Natural killer cell treated with Interleukin-12 subunit alpha and Interleukin-12 subunit beta and Interleukin-15 and Interleukin-18, amount 100 ng/mL, for 72 hours (primary cell): ENCODE measurements around the gene GALNT12. TPM values are rescaled to one million over a fixed set of nuclear protein-coding genes. Genes with fewer than 3 reads are reported as not detected.

Source experiments
- ATAC-seq, 2 donors: fragments of 150-1000 bp; cut with Tn5 transposase in 1 of 2; sonication (Bioruptor Pico), chemical (Tn5 transposase) in 1 of 2; 2 replicates each; pipeline ENCODE4 v1.10.0; 2021
- DNase-seq: peaks from one replicate; pipeline ENCODE4 v3.0.0; 2022; ENCODE audit warnings: low spot score
- H3K27ac Mint-ChIP-seq, 2 donors: 1 replicate in 1 of 2; 2 replicates in 1 of 2; pipeline ENCODE4 v1.8.0; 2022; ENCODE audit warnings: mixed read lengths in 2 of 2, mild to moderate bottlenecking in 1 of 2, moderate library complexity in 1 of 2
- H3K27me3 Mint-ChIP-seq, 2 donors: 1 replicate in 1 of 2; 2 replicates in 1 of 2; pipeline ENCODE4 v1.8.0; 2022; ENCODE audit warnings: mixed read lengths in 2 of 2
- H3K36me3 Mint-ChIP-seq: one replicate; pipeline ENCODE4 v1.8.0; 2022; ENCODE audit warnings: mixed read lengths
- H3K4me1 Mint-ChIP-seq, 2 donors: 1 replicate in 1 of 2; 2 replicates in 1 of 2; pipeline ENCODE4 v1.8.0; 2022; ENCODE audit warnings: low read depth in 2 of 2, mixed read lengths in 2 of 2, mild to moderate bottlenecking in 1 of 2
- H3K4me3 Mint-ChIP-seq: one replicate; pipeline ENCODE4 v1.8.0; 2022; ENCODE audit warnings: mixed read lengths
- H3K9me3 Mint-ChIP-seq: 2 replicates; pipeline ENCODE4 v1.8.0; 2022; ENCODE audit warnings: mixed read lengths
- total RNA-seq, 2 donors: library from RNA; stranded (reverse); gene quantifications; one replicate each; pipeline ENCODE4 v1.2.3, GENCODE V29; 2022

GALNT12 gene
- total RNA-seq, 2 donors from 2014 or later, result 1.8 to 4.1 TPM

DNA sequence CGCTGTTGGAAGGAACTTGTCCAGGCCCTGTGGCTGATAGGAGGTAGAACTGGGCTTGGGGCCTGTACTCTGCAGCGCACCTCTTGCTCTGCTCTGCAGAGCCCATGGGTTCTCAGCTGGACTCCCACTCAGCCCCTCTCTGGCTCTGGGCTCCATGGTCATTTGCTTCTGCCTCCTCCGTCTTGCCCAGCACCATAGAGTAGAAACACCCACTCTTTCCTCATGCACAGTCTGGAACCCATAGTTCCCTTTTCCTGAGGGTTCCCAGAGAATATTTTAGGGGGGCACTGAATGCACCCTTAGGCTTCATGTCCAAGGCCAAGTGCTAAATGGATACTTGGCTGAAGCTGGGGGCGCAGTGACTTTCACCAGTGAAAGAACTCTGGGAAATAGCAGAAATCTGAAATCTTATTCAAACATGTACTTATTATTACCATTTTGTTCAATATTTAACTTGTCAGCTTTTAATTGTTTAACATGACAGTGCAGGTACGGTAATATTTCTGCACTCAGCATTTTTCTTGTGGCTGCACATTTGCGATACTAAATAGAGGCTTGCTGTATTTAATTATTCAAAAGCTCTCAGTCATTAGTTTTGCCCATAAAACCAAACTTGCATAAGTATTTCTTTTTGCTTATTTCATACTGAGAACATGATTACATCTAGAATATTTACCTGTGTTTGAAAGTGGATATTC is 31.5 kb downstream of the GALNT12 start:
- H3K36me3 Mint-ChIP-seq, result no peaks in the 10 kb centered on the region

DNA sequence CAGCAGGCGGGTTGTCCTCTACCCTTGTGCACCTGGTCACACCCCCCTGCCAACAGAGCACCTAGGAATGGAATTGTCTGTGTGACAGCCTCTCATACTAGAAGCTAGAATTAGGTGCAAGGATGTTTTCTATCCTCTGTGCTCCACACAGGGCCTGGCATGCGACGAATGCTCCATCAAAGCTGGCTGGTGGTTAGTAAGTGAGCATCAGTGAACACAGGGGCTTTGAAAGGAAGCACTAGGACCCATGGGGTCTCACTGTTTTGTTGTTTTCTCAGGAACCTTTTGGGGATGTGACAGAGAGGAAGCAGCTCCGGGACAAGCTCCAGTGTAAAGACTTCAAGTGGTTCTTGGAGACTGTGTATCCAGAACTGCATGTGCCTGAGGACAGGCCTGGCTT is 32.3 kb downstream of the GALNT12 start:
- Mint-ChIP-seq H3K4me3 (no peak overlapping the region), H3K27ac (no peak overlapping the region), H3K27me3 (no peaks in the 10 kb centered on the region), H3K9me3 (no peaks in the 10 kb centered on the region), H3K4me1 (no peaks in the 10 kb centered on the region), H3K36me3 (no peaks in the 10 kb centered on the region)
- ATAC-seq (no peak), DNase-seq (no peak)

More for the DNA sequence above, 31.5 kb downstream of the GALNT12 start:
- Mint-ChIP-seq H3K27ac (no peak overlapping the region), H3K4me1 (no peaks in the 10 kb centered on the region), H3K9me3 (no peaks in the 10 kb centered on the region), H3K27me3 (no peaks in the 10 kb centered on the region), H3K4me3 (no peak overlapping the region)
- DNase-seq (no peak), ATAC-seq (no peak)

DNA sequence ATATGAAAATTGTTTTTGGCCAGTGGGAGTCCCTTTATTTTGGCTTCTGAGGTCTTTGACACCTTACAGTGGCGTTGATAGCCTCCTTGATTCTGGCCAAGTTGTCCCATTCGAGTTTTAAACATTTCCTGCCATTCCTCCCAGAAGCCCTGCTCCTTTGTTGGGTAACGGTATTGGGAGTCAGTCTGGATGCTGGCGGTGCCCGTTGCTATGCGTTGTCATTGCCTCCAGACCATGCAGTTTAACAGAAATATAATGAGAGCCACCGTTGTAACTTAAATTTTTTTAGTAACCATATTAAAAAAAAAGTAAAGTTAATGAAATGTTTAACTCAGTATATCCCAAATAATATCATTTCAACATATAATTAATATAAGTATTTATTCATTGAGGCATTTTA is 35.0 kb downstream of the GALNT12 start:
- no peaks in the 10 kb centered on the region for H3K27me3 Mint-ChIP-seq
- H3K4me3 Mint-ChIP-seq, result no peak overlapping the region
- H3K27ac Mint-ChIP-seq, result no peak overlapping the region
- no peak for DNase-seq
- no peaks in the 10 kb centered on the region for H3K4me1 Mint-ChIP-seq
- no peak for ATAC-seq
- no peaks in the 10 kb centered on the region for H3K9me3 Mint-ChIP-seq
- no peaks in the 10 kb centered on the region for H3K36me3 Mint-ChIP-seq

DNA sequence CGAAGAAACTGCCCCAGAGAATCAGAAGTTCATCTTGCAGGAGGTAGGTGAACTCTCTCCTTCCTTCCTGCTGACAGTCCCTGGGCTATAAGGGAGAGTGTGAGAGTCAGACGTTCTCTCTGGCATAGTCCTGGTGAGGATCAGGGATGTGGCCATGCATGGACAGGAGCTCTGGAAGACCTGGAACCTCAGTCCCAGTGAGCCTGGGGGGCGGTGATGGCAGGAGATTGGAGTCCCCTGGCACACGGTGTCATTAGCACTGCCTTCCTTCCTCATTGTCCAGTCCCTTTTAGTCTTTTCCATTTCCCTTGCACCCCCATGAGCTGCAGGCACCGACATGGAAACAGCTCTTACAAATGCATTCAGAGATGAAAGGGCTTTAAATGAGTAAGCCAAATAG is 38.6 kb downstream of the GALNT12 start:
- no peaks in the 10 kb centered on the region for H3K27me3 Mint-ChIP-seq
- no peaks in the 10 kb centered on the region for H3K36me3 Mint-ChIP-seq
- H3K9me3 Mint-ChIP-seq, result no peaks in the 10 kb centered on the region
- no peak overlapping the region for H3K4me3 Mint-ChIP-seq
- ATAC-seq (no peak), DNase-seq (no peak)
- H3K27ac Mint-ChIP-seq, result no peak overlapping the region
- no peaks in the 10 kb centered on the region for H3K4me1 Mint-ChIP-seq

DNA sequence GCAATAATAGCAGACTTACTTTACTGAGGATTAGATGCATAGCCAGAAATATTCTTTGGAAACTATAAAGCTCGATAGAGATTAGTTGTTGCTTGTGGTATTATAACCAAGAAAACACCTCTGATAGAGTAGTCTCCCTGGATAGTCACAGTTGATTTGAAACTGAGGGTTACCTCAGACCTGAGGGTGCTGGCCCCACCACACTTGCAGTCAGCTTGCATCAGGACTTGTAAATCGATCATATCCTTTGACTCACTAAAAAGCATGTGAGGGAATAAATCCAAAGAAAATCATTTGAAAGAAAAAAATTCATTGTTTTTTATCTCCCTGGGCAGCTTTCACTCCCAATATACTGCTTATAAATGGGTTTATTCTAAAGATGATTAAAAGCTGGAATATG is 39.4 kb downstream of the GALNT12 start:
- Mint-ChIP-seq H3K36me3 (no peaks in the 10 kb centered on the region), H3K27me3 (no peaks in the 10 kb centered on the region), H3K4me1 (peaks cover 5 to 7% of the 10 kb centered on the region in 2 donors), H3K4me3 (no peak overlapping the region), H3K27ac (no peak overlapping the region), H3K9me3 (no peaks in the 10 kb centered on the region)
- ATAC-seq (no peak), DNase-seq (no peak)

DNA sequence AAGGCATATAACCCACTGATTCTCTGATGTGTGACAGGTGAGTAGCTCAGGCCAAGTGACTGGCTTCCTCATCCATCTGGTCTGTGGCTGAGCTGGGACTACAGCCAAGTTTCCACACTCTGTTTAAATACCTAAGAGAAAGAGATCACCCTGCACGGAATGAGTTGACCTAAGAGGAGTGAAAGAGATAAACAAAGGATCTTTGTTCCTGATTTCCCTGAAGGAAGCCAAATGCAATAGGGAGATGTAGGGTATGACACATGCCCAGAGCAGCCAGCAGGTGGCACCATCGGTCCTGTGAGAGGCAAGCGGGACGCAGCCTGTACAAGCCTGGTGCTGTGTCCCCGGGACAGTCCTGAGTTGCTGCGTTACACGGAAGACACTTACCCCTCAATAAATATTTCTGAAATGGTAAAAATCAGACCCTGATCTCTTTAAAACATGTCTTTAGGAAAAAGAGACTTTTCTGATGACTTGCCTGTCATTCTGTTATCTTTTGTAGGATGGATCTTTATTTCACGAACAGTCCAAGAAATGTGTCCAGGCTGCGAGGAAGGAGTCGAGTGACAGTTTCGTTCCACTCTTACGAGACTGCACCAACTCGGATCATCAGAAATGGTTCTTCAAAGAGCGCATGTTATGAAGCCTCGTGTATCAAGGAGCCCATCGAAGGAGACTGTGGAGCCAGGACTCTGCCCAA is 41.1 kb downstream of the GALNT12 start:
- H3K4me3 Mint-ChIP-seq, result no peak overlapping the region

DNA sequence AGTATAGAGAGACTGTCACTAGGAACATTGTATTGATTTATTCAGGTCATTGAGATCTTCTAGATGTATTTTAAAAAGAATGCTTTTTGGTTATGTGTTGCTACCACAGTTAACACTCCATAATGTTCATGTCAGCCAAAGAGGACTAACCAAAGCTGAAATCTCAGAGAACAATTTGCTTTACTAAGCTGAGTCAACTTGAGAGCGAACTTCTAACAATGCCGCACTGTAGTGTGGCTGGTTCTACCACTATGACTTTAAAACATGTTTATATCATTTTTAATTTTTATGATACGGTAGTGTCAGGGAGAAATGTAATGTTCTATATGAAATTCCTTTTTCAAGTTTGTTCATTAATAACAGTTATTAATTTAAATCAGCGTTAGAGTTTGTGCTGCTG is 42.1 kb downstream of the GALNT12 start:
- Mint-ChIP-seq H3K9me3 (no peaks in the 10 kb centered on the region), H3K27ac (no peak overlapping the region), H3K36me3 (no peaks in the 10 kb centered on the region), H3K27me3 (no peaks in the 10 kb centered on the region), H3K4me3 (no peak overlapping the region), H3K4me1 (peaks cover 5 to 8% of the 10 kb centered on the region in 2 donors)
- DNase-seq, result no peak
- no peak for ATAC-seq

More for the DNA sequence above, 41.1 kb downstream of the GALNT12 start:
- ATAC-seq (peak; percentile 89 to 93), DNase-seq (peak; percentile 84)
- Mint-ChIP-seq H3K27me3 (no peaks in the 10 kb centered on the region), H3K27ac (no peak overlapping the region), H3K36me3 (no peaks in the 10 kb centered on the region), H3K9me3 (no peaks in the 10 kb centered on the region), H3K4me1 (peaks cover 5 to 8% of the 10 kb centered on the region in 2 donors)

DNA sequence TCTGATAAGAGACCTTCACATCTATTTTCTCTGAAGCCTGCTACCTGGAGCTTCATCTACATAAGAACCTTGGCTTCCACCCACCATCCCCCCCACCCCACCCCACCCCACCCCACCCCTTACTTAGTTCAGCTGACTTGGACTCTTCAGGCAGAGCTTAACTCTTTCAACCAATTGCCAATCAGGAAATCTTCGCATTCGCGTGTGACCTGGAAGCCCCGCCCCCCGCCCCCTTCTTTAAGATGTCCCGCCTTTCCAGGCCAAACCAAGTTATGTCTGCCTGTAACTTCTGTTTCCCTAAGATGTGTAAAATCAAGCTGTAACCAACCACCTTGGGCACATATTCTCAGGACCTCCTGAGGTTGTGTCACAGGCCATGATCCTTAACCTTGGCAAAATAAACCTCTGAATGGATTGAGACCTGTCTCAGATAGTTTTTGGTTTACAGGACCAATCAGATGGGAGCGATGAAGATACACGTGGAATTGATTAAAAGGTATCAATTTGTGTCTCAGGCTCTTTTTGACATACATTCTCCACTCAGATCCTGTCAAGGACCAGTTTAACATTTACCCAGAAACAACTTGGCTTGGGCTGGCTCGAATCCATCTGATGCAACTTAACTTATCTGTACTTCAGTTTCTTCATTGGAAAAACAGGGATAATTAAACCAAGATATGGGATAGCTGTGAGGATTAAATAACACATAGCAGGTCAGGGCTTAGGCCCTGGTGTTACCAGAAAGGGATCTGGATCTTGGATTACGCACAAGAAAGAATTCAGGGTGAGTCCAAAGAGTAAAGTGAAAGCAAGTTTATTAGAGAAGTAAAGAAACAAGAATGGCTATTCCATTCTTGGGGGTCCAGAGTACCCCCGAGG is 43.6 kb downstream of the GALNT12 start:
- Mint-ChIP-seq H3K9me3 (peaks cover 5% of the 10 kb centered on the region), H3K4me3 (no peak overlapping the region), H3K27ac (no peak overlapping the region), H3K36me3 (no peaks in the 10 kb centered on the region), H3K27me3 (no peaks in the 10 kb centered on the region), H3K4me1 (peaks cover 5 to 8% of the 10 kb centered on the region in 2 donors)
- no peak for DNase-seq
- no peak for ATAC-seq

DNA sequence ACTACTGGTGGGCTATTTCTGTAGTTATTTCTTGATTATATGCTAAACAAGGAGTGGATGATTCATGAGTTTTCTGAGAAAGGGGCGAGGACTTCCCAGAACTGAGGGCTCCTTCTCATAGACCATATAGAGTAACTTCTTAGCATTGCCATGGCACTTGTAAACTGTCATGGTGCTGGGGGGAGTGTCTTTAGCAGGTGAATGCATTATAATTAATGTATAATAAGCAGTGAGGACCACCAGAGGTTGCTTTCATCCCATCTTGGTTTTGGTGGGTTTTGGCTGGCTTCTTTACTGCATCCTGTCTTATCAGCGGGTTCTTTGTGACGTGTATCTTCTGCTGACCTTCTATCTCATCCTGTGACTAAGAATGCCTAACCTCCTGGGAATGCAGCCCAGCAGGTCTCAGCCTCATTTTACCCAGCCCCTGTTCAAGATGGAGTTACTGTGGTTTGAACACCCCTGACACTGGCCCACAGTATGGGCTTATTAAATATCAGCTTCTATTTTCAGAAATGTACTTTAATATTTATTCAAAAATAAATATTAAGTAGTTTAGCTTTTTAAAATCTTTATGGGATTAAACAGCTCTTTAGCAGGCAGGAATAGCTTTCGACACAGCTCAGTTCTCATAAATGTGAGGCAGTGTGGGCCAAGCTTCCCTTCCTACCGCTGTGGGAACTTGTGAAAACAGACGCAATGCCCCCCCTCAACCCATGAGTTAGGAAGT is 44.4 kb downstream of the GALNT12 start:
- no peak for DNase-seq
- H3K4me3 Mint-ChIP-seq, result no peak overlapping the region
- H3K27me3 Mint-ChIP-seq, result peaks cover 0 to 3% of the 10 kb centered on the region in 2 donors

DNA sequence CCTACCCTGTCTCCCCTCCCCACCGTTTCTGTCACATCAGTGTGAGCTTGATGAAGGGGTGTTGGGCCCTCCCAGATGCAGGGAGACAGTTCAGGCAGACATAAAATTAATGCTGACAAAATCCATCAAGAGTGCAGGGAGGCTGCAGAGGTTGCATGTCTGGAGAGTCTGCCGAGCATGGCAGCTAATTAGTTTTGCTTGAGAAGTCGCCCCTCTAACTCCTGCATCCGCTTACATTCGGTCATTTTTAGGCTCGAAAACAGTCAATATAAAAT is 44.9 kb downstream of the GALNT12 start:
- peaks cover 5% of the 10 kb centered on the region for H3K9me3 Mint-ChIP-seq
- no peak for DNase-seq
- H3K36me3 Mint-ChIP-seq, result no peaks in the 10 kb centered on the region
- no peak overlapping the region for H3K27ac Mint-ChIP-seq
- peaks cover 0 to 5% of the 10 kb centered on the region in 2 donors for H3K27me3 Mint-ChIP-seq
- no peak overlapping the region for H3K4me3 Mint-ChIP-seq
- peaks cover 5 to 8% of the 10 kb centered on the region in 2 donors for H3K4me1 Mint-ChIP-seq
- ATAC-seq, result no peak

More for the DNA sequence above, 44.4 kb downstream of the GALNT12 start:
- H3K4me1 Mint-ChIP-seq, result peaks cover 5 to 8% of the 10 kb centered on the region in 2 donors
- peaks cover 5% of the 10 kb centered on the region for H3K9me3 Mint-ChIP-seq
- no peaks in the 10 kb centered on the region for H3K36me3 Mint-ChIP-seq
- ATAC-seq, result no peak
- no peak overlapping the region for H3K27ac Mint-ChIP-seq

DNA sequence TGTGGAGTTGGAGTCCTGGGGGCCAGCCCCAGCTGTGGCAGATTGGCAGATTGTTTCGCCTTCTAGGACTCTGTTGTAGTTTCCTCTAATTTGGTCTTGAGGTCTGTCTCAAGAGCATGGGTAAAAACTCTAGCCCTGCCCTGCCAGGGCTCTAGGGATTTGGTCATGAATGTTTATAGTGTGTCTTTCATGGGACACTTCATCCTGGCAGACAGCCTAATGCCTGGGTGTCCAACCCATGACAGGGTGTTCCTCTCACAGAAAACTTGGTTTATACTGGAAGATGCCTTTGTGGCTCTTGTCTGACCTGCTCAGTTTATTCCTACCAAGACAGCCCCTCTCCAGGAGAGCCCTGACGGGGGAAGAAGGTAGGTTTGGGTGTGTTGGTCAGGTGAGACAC is 45.5 kb downstream of the GALNT12 start:
- Mint-ChIP-seq H3K4me3 (no peak overlapping the region), H3K27ac (no peak overlapping the region), H3K4me1 (peaks cover 5 to 8% of the 10 kb centered on the region in 2 donors), H3K9me3 (peaks cover 5% of the 10 kb centered on the region), H3K27me3 (peaks cover 0 to 8% of the 10 kb centered on the region in 2 donors), H3K36me3 (no peaks in the 10 kb centered on the region)
- ATAC-seq (no peak), DNase-seq (no peak)

DNA sequence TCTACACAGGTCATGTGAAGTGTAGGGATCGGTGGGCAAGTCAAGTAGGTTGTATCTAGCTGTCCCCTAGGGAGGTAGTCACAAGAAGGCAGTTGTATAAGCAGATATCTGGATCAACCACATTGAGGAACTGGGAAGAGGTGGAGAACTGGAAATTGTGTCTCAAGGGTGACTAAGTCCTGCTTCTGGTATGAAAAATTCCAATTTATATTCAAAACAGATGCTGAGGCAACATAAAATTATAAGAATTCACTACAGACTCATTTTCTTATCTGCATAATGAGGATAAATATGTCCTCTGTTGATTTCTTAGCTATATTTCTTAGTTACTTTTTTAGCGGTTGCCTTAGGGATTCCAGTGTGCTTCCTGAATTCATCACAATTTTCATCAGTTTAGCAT is 46.8 kb downstream of the GALNT12 start:
- Mint-ChIP-seq H3K4me1 (peaks cover 5 to 8% of the 10 kb centered on the region in 2 donors), H3K36me3 (no peaks in the 10 kb centered on the region), H3K27me3 (peaks cover 6 to 12% of the 10 kb centered on the region in 2 donors), H3K4me3 (no peak overlapping the region), H3K9me3 (peaks cover 5% of the 10 kb centered on the region), H3K27ac (no peak overlapping the region)
- DNase-seq (no peak), ATAC-seq (no peak)

DNA sequence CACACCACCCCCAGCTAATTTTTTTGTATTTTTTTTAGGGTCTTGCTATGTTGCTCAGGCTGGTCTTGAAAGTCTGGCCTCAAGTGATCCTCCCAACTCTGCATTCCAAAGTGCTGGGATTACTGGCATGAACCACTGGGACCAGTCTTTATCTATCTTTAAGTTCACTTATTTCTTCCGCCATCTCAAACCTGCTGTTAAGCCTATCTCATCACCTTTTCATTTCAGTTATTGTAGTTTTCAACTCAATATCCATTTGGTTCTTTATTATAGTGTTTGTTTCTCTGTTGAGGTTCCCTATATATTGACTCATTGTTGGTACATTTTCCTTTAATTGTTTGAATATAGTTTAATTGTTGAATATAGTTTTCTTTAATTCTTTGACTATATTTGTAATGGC is 48.1 kb downstream of the GALNT12 start:
- Mint-ChIP-seq H3K36me3 (no peaks in the 10 kb centered on the region), H3K9me3 (peaks cover 5% of the 10 kb centered on the region), H3K27me3 (peaks cover 13 to 16% of the 10 kb centered on the region in 2 donors), H3K4me3 (no peak overlapping the region), H3K27ac (no peak overlapping the region), H3K4me1 (peaks cover 5 to 8% of the 10 kb centered on the region in 2 donors)
- no peak for ATAC-seq
- no peak for DNase-seq
